Measurements from ENCODE around the gene THSD4.

DNA sequence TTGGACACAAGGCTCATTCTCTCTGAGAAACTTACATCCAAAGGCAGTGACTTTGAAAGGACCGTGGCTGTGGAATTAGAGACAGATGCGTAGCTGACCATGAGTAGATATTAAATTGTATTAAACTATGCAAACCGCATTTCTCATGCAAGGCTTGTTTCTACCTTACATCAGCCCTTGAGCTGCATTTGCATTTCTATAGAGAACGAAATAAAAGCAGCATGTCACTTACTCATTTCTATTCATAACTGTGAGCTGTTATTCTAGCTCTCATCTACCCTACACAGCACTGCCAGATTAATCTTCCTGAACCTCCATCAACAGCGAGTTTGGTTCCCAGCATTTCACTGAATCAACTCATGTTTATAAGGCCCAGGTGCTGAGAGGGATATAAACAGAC lies 72.3 kb downstream of the THSD4 start:
- TF ChIP-seq, protein P1, sequence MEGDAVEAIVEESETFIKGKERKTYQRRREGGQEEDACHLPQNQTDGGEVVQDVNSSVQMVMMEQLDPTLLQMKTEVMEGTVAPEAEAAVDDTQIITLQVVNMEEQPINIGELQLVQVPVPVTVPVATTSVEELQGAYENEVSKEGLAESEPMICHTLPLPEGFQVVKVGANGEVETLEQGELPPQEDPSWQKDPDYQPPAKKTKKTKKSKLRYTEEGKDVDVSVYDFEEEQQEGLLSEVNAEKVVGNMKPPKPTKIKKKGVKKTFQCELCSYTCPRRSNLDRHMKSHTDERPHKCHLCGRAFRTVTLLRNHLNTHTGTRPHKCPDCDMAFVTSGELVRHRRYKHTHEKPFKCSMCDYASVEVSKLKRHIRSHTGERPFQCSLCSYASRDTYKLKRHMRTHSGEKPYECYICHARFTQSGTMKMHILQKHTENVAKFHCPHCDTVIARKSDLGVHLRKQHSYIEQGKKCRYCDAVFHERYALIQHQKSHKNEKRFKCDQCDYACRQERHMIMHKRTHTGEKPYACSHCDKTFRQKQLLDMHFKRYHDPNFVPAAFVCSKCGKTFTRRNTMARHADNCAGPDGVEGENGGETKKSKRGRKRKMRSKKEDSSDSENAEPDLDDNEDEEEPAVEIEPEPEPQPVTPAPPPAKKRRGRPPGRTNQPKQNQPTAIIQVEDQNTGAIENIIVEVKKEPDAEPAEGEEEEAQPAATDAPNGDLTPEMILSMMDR (conservative IDR thresholded peaks at IDR 0.05; ENCODE audit: low read length): no peak
- TF ChIP-seq EZH2phosphoT487 (IDR thresholded peaks at IDR 0.05; ENCODE audit: borderline replicate concordance, low read depth, low read length): no peak
